GM12878 (cell line): Measurements from ENCODE around the gene COL6A6.

Experiments used
- CEBPB ChIP-seq, 2 experiments: fragments of 150-350 bp in 1 of 2; IDR thresholded peaks; 2 replicates each; pipeline ENCODE4 v1.6.1; 2012 to 2014; ENCODE audit warnings: low read depth in 2 of 2, low read length in 2 of 2, borderline replicate concordance in 1 of 2, inconsistent platforms in 1 of 2
- CREB1 ChIP-seq: IDR thresholded peaks from 2 replicates; pipeline ENCODE4 v1.6.1; 2012; ENCODE audit warnings: low read depth, mild to moderate bottlenecking, inconsistent platforms
- CTCF ChIP-seq, 3 experiments: IDR thresholded peaks in 2 of 3; conservative IDR thresholded peaks in 1 of 3; 2 replicates each; pipeline ENCODE4 v1.5.1; 2011; ENCODE audit warnings: low read depth in 3 of 3, low read length in 3 of 3, mild to moderate bottlenecking in 3 of 3, control low read depth in 2 of 3, moderate library complexity in 2 of 3, inconsistent platforms in 1 of 3, mixed read lengths in 1 of 3; ENCODE audit not compliant: control insufficient read depth in 2 of 3, insufficient read depth in 1 of 3; ENCODE audit errors: extremely low read depth in 1 of 3
- ESRRA ChIP-seq: IDR thresholded peaks from 2 replicates; pipeline ENCODE4 v1.6.1; 2012; ENCODE audit warnings: mild to moderate bottlenecking, low read length, improper control_type of control experiment
- IKZF1 ChIP-seq: fragments of 450-650 bp; conservative IDR thresholded peaks from 2 replicates; pipeline ENCODE4 v1.6.1; 2017; ENCODE audit warnings: antibody characterized with exemption, mild to moderate bottlenecking
- POLR2A ChIP-seq: IDR thresholded peaks from 2 replicates; pipeline ENCODE4 v1.6.1; 2011; ENCODE audit warnings: low read depth, mild to moderate bottlenecking, low read length
- RB1 ChIP-seq: fragments of 450-650 bp; formaldehyde crosslinking; IDR thresholded peaks from 2 replicates; pipeline ENCODE4 v1.6.1; 2017; ENCODE audit warnings: mild to moderate bottlenecking, borderline replicate concordance
- SPI1 ChIP-seq: IDR thresholded peaks from 2 replicates; pipeline ENCODE4 v1.6.1; 2011; ENCODE audit warnings: low read depth, mild to moderate bottlenecking, low read length, moderate library complexity, borderline replicate concordance; ENCODE audit not compliant: insufficient read depth
- ZNF274 ChIP-seq: IDR thresholded peaks from one replicate; pipeline ENCODE4 v1.8.0; 2011; ENCODE audit not compliant: insufficient read length, insufficient read depth
- TF ChIP-seq, protein P1 (sequence below): fragments of 450-650 bp; conservative IDR thresholded peaks from 2 replicates; pipeline ENCODE4 v1.6.1; 2017; ENCODE audit warnings: mild to moderate bottlenecking, moderate library complexity

GRCh38 chr3:130548356-130548755 lies 31.4 kb downstream of the COL6A6 start:
- TF ChIP-seq RB1 (no peak), CEBPB (IDR thresholded peaks at IDR 0.05; ENCODE audit: borderline replicate concordance in 1 of 2, low read depth in 2 of 2, low read length in 2 of 2) (no peak), ESRRA (no peak), CTCF (IDR thresholded peaks at IDR 0.05 in 2 of 3, conservative IDR thresholded peaks at IDR 0.05 in 1 of 3; ENCODE audit: control insufficient read depth in 2 of 3, extremely low read depth in 1 of 3, insufficient read depth in 1 of 3, low read depth in 3 of 3, low read length in 3 of 3) (no peak), ZNF274 (no peak), POLR2A (no peak), CREB1 (no peak), SPI1 (no peak), IKZF1 (no peak)
- TF ChIP-seq, protein P1, sequence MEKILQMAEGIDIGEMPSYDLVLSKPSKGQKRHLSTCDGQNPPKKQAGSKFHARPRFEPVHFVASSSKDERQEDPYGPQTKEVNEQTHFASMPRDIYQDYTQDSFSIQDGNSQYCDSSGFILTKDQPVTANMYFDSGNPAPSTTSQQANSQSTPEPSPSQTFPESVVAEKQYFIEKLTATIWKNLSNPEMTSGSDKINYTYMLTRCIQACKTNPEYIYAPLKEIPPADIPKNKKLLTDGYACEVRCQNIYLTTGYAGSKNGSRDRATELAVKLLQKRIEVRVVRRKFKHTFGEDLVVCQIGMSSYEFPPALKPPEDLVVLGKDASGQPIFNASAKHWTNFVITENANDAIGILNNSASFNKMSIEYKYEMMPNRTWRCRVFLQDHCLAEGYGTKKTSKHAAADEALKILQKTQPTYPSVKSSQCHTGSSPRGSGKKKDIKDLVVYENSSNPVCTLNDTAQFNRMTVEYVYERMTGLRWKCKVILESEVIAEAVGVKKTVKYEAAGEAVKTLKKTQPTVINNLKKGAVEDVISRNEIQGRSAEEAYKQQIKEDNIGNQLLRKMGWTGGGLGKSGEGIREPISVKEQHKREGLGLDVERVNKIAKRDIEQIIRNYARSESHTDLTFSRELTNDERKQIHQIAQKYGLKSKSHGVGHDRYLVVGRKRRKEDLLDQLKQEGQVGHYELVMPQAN = no peak
